Esophagus squamous epithelium (tissue), 5 donors: ENCODE data around the gene C10orf67. TPM values are rescaled to one million over a fixed set of nuclear protein-coding genes. Genes with fewer than 3 reads are reported as not detected.

Source experiments
- DNase-seq: peaks from one replicate; lab custom pipeline; 2025; lab: John Stamatoyannopoulos, UW
- H3K27ac ChIP-seq, 4 donors: fragments of 200-600 bp; sonication (generic); one replicate each; pipeline ENCODE4 v1.5.1; 2016 to 2019; ENCODE audit warnings: mild to moderate bottlenecking in 1 of 4
- H3K27me3 ChIP-seq, 4 donors: fragments of 200-600 bp; sonication (generic); 1 replicate in 3 of 4; 2 replicates in 1 of 4; pipeline versions ENCODE4 v1.5.1 to v1.6.0; 2017 to 2021; ENCODE audit warnings: antibody characterized with exemption in 1 of 4
- H3K36me3 ChIP-seq, 3 donors: fragments of 200-600 bp; sonication (generic); one replicate each; pipeline ENCODE4 v1.5.1; 2016 to 2019
- H3K4me1 ChIP-seq, 3 donors: fragments of 200-600 bp; sonication (generic); one replicate each; pipeline ENCODE4 v1.5.1; 2017 to 2019
- H3K4me3 ChIP-seq, 4 donors: fragments of 200-600 bp; sonication (generic); 1 replicate in 3 of 4; 2 replicates in 1 of 4; pipeline ENCODE4 v1.5.1; 2016 to 2019; ENCODE audit warnings: mild to moderate bottlenecking in 2 of 4, moderate library complexity in 1 of 4
- H3K9me3 ChIP-seq, 3 donors: fragments of 200-600 bp; sonication (generic); one replicate each; pipeline ENCODE4 v1.5.1; 2016 to 2019
- POLR2A ChIP-seq, 4 donors: fragments of 450-650 bp; IDR thresholded peaks; one replicate each; pipeline ENCODE4 v1.6.1; 2017; ENCODE audit warnings: antibody characterized with exemption in 4 of 4, mild to moderate bottlenecking in 4 of 4, moderate library complexity in 3 of 4
- WGBS, 2 donors: methylation state at CpG; one replicate each; pipeline ENCODE4 v1.1.5; 2018; 5-methylcytosine and 5-hydroxymethylcytosine counted together
- intact Hi-C: fragments of 100-400 bp; cut with DNase I; formaldehyde crosslinking; loops from one replicate; pipeline ENCODE4 v1.15.0; 2022
- total RNA-seq, 4 donors: library from RNA; depleted of rRNA; stranded (reverse); fragments of >200 nt; gene quantifications; one replicate each; pipeline ENCODE4 v1.1.0, GENCODE V29; 2016
- TF ChIP-seq, protein P1 (sequence below), 6 experiments: fragments of 450-650 bp in 4 of 6; fragments of 200-600 bp in 2 of 6; sonication (generic) in 2 of 6; IDR thresholded peaks; one replicate each; pipeline ENCODE4 v1.5.1; 2016 to 2019; ENCODE audit warnings: antibody characterized with exemption in 6 of 6, mild to moderate bottlenecking in 4 of 6, moderate library complexity in 4 of 6
- donor health status: DM: yes; HTN: yes; CAD: no.

Gene C10orf67
- total RNA-seq, 4 donors from 2014 or later, result 0.18 to 0.27 TPM; not detected in 2

DNA sequence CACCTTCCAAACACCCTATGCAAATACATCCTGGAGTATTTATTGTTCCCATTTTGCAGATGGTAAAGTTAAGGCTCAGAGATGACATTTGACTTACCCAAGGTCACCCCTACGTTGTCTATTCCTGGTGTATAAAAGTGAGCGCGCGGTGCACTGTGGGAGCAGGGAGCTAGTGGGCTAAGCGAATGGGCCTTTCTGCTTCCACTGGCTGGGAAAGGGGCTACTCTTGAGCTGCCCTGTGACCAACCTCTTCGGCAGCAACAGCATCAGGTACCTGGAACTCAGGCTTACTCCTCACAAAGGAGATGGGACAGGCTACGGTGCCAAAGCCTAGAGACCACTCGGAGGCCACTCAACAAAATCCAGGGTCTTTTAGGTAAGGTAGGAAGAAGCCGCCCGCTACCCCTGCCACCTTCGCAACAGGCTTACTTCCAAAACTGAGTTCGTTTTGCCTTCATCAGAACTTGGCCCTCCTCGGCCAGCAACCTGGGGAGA lies 150.1 kb downstream of the C10orf67 start:
- Histone ChIP-seq H3K27ac (no peak overlapping the region), H3K36me3 (no peaks in the 10 kb centered on the region), H3K27me3 (peaks cover 12 to 100% (median 34%) of the 10 kb centered on the region in 4 donors), H3K4me3 (no peak overlapping the region), H3K4me1 (peaks cover 0 to 34% (median 13%) of the 10 kb centered on the region in 3 donors), H3K9me3 (no peaks in the 10 kb centered on the region)
- no peak for DNase-seq
- WGBS, 2 donors, result 14 to 15% methylated on average over 8 to 12 of the region's 13 CpGs
- no peak for TF ChIP-seq POLR2A (IDR thresholded peaks at IDR 0.05)
- TF ChIP-seq, protein P1, sequence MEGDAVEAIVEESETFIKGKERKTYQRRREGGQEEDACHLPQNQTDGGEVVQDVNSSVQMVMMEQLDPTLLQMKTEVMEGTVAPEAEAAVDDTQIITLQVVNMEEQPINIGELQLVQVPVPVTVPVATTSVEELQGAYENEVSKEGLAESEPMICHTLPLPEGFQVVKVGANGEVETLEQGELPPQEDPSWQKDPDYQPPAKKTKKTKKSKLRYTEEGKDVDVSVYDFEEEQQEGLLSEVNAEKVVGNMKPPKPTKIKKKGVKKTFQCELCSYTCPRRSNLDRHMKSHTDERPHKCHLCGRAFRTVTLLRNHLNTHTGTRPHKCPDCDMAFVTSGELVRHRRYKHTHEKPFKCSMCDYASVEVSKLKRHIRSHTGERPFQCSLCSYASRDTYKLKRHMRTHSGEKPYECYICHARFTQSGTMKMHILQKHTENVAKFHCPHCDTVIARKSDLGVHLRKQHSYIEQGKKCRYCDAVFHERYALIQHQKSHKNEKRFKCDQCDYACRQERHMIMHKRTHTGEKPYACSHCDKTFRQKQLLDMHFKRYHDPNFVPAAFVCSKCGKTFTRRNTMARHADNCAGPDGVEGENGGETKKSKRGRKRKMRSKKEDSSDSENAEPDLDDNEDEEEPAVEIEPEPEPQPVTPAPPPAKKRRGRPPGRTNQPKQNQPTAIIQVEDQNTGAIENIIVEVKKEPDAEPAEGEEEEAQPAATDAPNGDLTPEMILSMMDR (IDR thresholded peaks at IDR 0.05), result no peak
- intact Hi-C loops, result no loop called here

- DNase-seq, result no peak
- peaks cover 12 to 100% (median 29%) of the 10 kb centered on the region in 4 donors for H3K27me3 ChIP-seq
- peaks cover 0 to 34% (median 13%) of the 10 kb centered on the region in 3 donors for H3K4me1 ChIP-seq
- no peak overlapping the region for H3K4me3 ChIP-seq
- no peak overlapping the region for H3K27ac ChIP-seq
- WGBS, 2 donors, result 3 to 7% methylated on average over 11 to 19 of the region's 19 CpGs
- TF ChIP-seq, protein P1 (IDR thresholded peaks at IDR 0.05), result no peak
- TF ChIP-seq POLR2A (IDR thresholded peaks at IDR 0.05), result no peak
- intact Hi-C loops, result no loop called here
- H3K9me3 ChIP-seq, result no peaks in the 10 kb centered on the region
- H3K36me3 ChIP-seq, result no peaks in the 10 kb centered on the region
Observed at GRCh38 chr10:23193435-23194074, 151.0 kb downstream of the C10orf67 start.

DNA sequence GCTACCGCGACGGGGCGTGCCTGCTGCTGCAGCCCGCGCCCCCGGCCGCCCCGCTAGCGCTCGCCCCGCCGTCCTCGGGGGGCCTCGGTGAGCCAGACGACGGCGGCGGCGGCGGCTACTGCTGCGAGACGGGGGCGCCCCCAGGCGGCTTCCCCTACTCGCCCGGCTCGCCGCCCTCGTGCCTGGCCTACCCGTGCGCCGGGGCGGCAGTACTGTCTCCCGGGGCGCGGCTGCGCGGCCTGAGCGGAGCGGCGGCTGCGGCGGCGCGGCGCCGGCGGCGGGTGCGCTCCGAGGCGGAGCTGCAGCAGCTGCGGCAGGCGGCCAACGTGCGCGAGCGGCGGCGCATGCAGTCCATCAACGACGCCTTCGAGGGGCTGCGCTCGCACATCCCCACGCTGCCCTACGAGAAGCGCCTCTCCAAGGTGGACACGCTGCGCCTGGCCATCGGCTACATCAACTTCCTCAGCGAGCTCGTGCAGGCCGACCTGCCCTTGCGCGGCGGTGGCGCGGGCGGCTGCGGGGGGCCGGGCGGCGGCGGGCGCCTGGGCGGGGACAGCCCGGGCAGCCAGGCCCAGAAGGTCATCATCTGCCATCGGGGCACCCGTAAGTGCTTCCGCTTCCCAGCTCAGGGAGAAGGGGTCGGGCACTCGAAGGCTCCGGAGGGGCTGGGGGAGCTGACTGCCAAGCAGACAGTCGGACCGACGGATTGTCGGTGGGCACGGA lies 151.7 kb downstream of the C10orf67 start:
- Histone ChIP-seq H3K4me3 (peak overlapping the region in 2 of 4 donors; percentile 4 to 34), H3K36me3 (no peaks in the 10 kb centered on the region), H3K9me3 (no peaks in the 10 kb centered on the region), H3K27me3 (peaks cover 12 to 100% (median 27%) of the 10 kb centered on the region in 4 donors), H3K27ac (no peak overlapping the region), H3K4me1 (peaks cover 0 to 34% (median 13%) of the 10 kb centered on the region in 3 donors)
- no peak for DNase-seq
- WGBS, 2 donors, result 3 to 15% methylated on average over 10 to 11 of the region's 100 CpGs
- intact Hi-C loops, result no loop called here
- TF ChIP-seq, protein P1 (IDR thresholded peaks at IDR 0.05), result no peak
- TF ChIP-seq POLR2A (IDR thresholded peaks at IDR 0.05), result no peak

DNA sequence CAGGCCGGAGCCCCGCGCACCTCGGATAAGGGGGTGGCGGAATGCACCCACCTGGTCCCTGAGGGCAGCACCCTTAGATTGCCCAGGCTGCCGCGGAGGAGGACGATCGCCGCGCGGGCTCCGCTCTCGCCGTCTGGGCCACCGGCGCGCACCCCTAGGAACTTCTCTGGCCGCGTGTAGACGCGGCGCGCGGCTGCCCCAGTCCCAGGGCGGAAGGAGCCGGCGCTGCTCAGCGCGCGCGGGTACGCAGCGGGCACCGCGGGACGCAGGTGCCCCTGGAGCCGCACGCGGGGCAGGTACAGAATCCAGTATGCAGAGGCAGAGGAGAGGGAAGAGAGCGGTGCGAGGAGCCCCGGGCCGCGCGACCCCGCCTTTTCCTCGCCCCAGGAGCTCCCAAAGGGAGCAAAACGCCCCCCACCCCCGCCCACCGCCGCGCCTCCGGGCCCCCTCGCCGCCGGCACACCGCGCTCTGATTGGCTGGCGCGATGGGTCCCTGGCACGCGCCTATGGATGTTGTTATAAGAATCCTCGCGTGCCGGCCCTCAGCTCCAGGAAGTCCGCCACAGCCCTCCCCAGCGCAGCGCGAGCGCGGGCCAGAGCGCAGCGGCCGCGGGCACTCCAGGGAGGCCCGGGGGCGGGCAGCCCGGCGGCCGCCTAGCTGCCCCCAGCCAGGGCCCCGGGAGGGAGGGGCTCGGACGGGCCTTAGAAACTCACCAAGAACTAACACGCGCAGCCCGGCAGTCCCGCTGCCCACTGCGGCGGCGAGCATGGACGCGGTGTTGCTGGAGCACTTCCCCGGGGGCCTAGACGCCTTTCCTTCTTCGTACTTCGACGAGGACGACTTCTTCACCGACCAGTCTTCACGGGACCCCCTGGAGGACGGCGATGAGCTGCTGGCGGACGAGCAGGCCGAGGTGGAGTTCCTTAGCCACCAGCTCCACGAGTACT lies 152.6 kb downstream of the C10orf67 start, which contains the start of gene PTF1A:
Gene PTF1A (plus strand): TSS at position 549 of the 948 bp plus-strand sequence. CDS start 219 bp downstream, at position 768.
- H3K27ac ChIP-seq, result no peak within 1 kb of the TSS
- no peak for DNase-seq
- peak within 1 kb of the TSS in 2 of 4 donors; percentile 4 to 34 for H3K4me3 ChIP-seq
- peaks cover 12 to 100% (median 25%) of the 10 kb centered on the region in 4 donors for H3K27me3 ChIP-seq
- intact Hi-C loops, result no loop called here
- H3K4me1 ChIP-seq, result peaks cover 0 to 34% (median 13%) of the 10 kb centered on the region in 3 donors
- WGBS, 2 donors, result no CpG with 5 or more reads among the region's 107 CpGs
- TF ChIP-seq, protein P1 (IDR thresholded peaks at IDR 0.05), result no peak
- TF ChIP-seq POLR2A (IDR thresholded peaks at IDR 0.05), result no peak
- no peaks in the 10 kb centered on the region for H3K9me3 ChIP-seq
- H3K36me3 ChIP-seq, result no peaks in the 10 kb centered on the region
